HepG2 (cell line): ENCODE results near the gene JPH2. TPM values are rescaled to one million over a fixed set of nuclear protein-coding genes. Genes with fewer than 3 reads are reported as not detected.
A peak's percentile ranks its signal among the peaks of the same experiment; 100 is the strongest.

Experiments used
- ARNT ChIP-seq: fragments of 450-650 bp; IDR thresholded peaks from 2 replicates; pipeline ENCODE4 v1.6.1; 2017
- JUND ChIP-seq: sonication (generic); formaldehyde crosslinking; IDR thresholded peaks from 2 replicates; pipeline ENCODE4 v1.8.0; 2022; ENCODE audit warnings: mild to moderate bottlenecking, missing genetic modification reagents
- MTA1 ChIP-seq: sonication (generic); formaldehyde crosslinking; IDR thresholded peaks from 2 replicates; pipeline ENCODE4 v1.4.0; 2020; ENCODE audit warnings: missing genetic modification reagents, mild to moderate bottlenecking, borderline replicate concordance
- NFAT5 ChIP-seq: sonication (generic); formaldehyde crosslinking; IDR thresholded peaks from 2 replicates; pipeline ENCODE4 v1.4.0; 2020; ENCODE audit warnings: missing genetic modification reagents
- SOX6 ChIP-seq, 2 experiments: fragments of 450-650 bp in 1 of 2; sonication (generic) in 1 of 2; formaldehyde crosslinking in 1 of 2; IDR thresholded peaks; 2 replicates each; pipeline versions ENCODE4 v1.4.0 to v1.6.1; 2017 to 2020; ENCODE audit warnings: antibody characterized with exemption in 1 of 2, mild to moderate bottlenecking in 1 of 2, missing genetic modification reagents in 1 of 2
- THYN1 ChIP-seq: sonication (generic); formaldehyde crosslinking; IDR thresholded peaks from 2 replicates; pipeline ENCODE4 v1.8.1; 2023; ENCODE audit warnings: low read depth, mild to moderate bottlenecking, moderate library complexity, missing genetic modification reagents, borderline replicate concordance
- ZNF12 ChIP-seq: sonication (generic); formaldehyde crosslinking; IDR thresholded peaks from 2 replicates; pipeline ENCODE4 v1.5.0; 2020; ENCODE audit warnings: missing genetic modification reagents
- ZNF143 ChIP-seq: sonication (generic); formaldehyde crosslinking; IDR thresholded peaks from 2 replicates; pipeline ENCODE4 v1.4.0; 2020; ENCODE audit warnings: missing genetic modification reagents
- ZNF3 ChIP-seq: IDR thresholded peaks from 2 replicates; pipeline ENCODE4 v1.7.0; 2017; ENCODE audit warnings: inconsistent platforms
- ZNF337 ChIP-seq: sonication (generic); formaldehyde crosslinking; IDR thresholded peaks from 2 replicates; pipeline ENCODE4 v1.5.1; 2020; ENCODE audit warnings: missing genetic modification reagents, low read depth, mild to moderate bottlenecking, borderline replicate concordance
- ZNF362 ChIP-seq: sonication (generic); formaldehyde crosslinking; IDR thresholded peaks from 2 replicates; pipeline ENCODE4 v1.4.0; 2020; ENCODE audit warnings: missing genetic modification reagents, mild to moderate bottlenecking, borderline replicate concordance
- ZNF501 ChIP-seq: sonication (generic); formaldehyde crosslinking; IDR thresholded peaks from 2 replicates; pipeline ENCODE4 v1.5.1; 2020; ENCODE audit warnings: mild to moderate bottlenecking, moderate library complexity, missing genetic modification reagents
- ZNF572 ChIP-seq: sonication (generic); formaldehyde crosslinking; IDR thresholded peaks from 2 replicates; pipeline ENCODE4 v1.5.1; 2020; ENCODE audit warnings: mild to moderate bottlenecking, missing genetic modification reagents
- ZNF580 ChIP-seq: IDR thresholded peaks from 2 replicates; pipeline ENCODE4 v1.6.1; 2016; ENCODE audit warnings: low read depth, borderline replicate concordance
- ZNF672 ChIP-seq: sonication (generic); formaldehyde crosslinking; IDR thresholded peaks from 2 replicates; pipeline ENCODE4 v1.8.1; 2022; ENCODE audit warnings: missing genetic modification reagents
- ZNF724P ChIP-seq: sonication (generic); formaldehyde crosslinking; IDR thresholded peaks from 2 replicates; pipeline ENCODE4 v1.8.0; 2022; ENCODE audit warnings: missing genetic modification reagents, borderline replicate concordance
- ZNF782 ChIP-seq: sonication (generic); formaldehyde crosslinking; IDR thresholded peaks from 2 replicates; pipeline ENCODE4 v1.4.0; 2020; ENCODE audit warnings: missing genetic modification reagents, mild to moderate bottlenecking, borderline replicate concordance
- polyA plus RNA-seq, 8 experiments: library from polyadenylated mRNA; depleted of rRNA in 3 of 8; stranded (reverse) in 7 of 8; unstranded in 1 of 8; fragments of >200 nt; fragmentation: Illumina TruSeq in 4 of 8; extraction: Trizol in 4 of 8; gene quantifications; 2 replicates each; pipeline versions ENCODE4 v1.2.1 to v1.2.3, GENCODE V29; 2011 to 2016; ENCODE audit warnings: low read depth in 4 of 8, missing spikeins in 1 of 8, mixed read lengths in 1 of 8; ENCODE audit not compliant: insufficient read depth in 1 of 8
- total RNA-seq, 5 experiments: library from RNA; depleted of rRNA; stranded (reverse); fragments of >200 nt; fragmentation: Illumina TruSeq; extraction: Trizol; gene quantifications; 2 replicates each; pipeline ENCODE4 v1.2.3, GENCODE V29; 2016; ENCODE audit warnings: low read depth in 1 of 5

The JPH2 gene
- total and polyA plus RNA-seq, 2 of the 13 experiments (the other 11 are each of a cell fraction or from before 2014, with no cell fraction given): 0.42 TPM; not detected in 1

GRCh38 chr20:44211177-44212039 is 24.4 kb upstream of the JPH2 start (continued):
- 0 out of 2 replicates have a peak, but pooled peaks have one; percentile 56 for TF ChIP-seq NFAT5 (CRISPR knock-in tag)
- TF ChIP-seq MTA1 (CRISPR knock-in tag): 0 out of 2 replicates have a peak, but pooled peaks have one; percentile 12
- TF ChIP-seq ZNF337 (CRISPR knock-in tag): peak; percentile 94
- peak; percentile 51; the same call in 1 of the 2 replicates for TF ChIP-seq ZNF724P (CRISPR knock-in tag)
- no peak for TF ChIP-seq ARNT
- 0 out of 2 replicates have a peak, but pooled peaks have one; percentile 39 for TF ChIP-seq ZNF3
- TF ChIP-seq ZNF782 (CRISPR knock-in tag): peak; percentile 31; the same call in 1 of the 2 replicates
- peak; percentile 68 for TF ChIP-seq ZNF362 (CRISPR knock-in tag)
- TF ChIP-seq ZNF501 (CRISPR knock-in tag): no peak
- TF ChIP-seq ZNF572 (CRISPR knock-in tag): 0 out of 2 replicates have a peak, but pooled peaks have one; percentile 82
- TF ChIP-seq ZNF143 (CRISPR knock-in tag): no peak
- 0 out of 2 replicates have a peak, but pooled peaks have one; percentile 2 for TF ChIP-seq JUND
- TF ChIP-seq ZNF672 (CRISPR knock-in tag): no peak
- TF ChIP-seq SOX6 (IDR thresholded peaks at IDR 0.05): no peak
- TF ChIP-seq SOX6 (CRISPR knock-in tag; IDR thresholded peaks at IDR 0.05): peak; percentile 44; the same call in 1 of the 2 replicates
- TF ChIP-seq ZNF580 (CRISPR knock-in tag): 0 out of 2 replicates have a peak, but pooled peaks have one; percentile 13
- 0 out of 2 replicates have a peak, but pooled peaks have one; percentile 34 for TF ChIP-seq ZNF12
- TF ChIP-seq THYN1 (CRISPR knock-in tag): peak; percentile 64; the same call in 1 of the 2 replicates
